ENCODE data around the gene LRRC42. TPM values are rescaled to one million over a fixed set of nuclear protein-coding genes. Genes with fewer than 3 reads are reported as not detected.

Gene LRRC42
- total RNA-seq, 1 donor from 2014 or later, result 51.1 TPM

- TF ChIP-seq CTCF (IDR thresholded peaks at IDR 0.05; ENCODE audit: insufficient read depth, low read length, severe bottlenecking), result no peak
- H3K4me3 ChIP-seq (ENCODE audit: low read depth, low read length), result no peak overlapping the region
- FAIRE-seq (peak; percentile 93), DNase-seq (ENCODE audit: low read depth) (peak; percentile 89)
- H3K36me3 ChIP-seq (ENCODE audit: control insufficient read depth, insufficient read depth, low read length), result no peaks in the 10 kb centered on the region
- no peaks in the 10 kb centered on the region for H3K27me3 ChIP-seq (ENCODE audit: control insufficient read depth, insufficient read depth, low read length)
These were observed 70.5 kb downstream of the LRRC42 start for GRCh38 chr1:54016343-54017282.

Other genes starting within 250 kb of the LRRC42 start
- gene GLIS1, start 207.2 kb upstream of the LRRC42 start, total RNA-seq, result under 0.01 TPM in 1 of 2 replicates, not detected in the other
- gene NDC1, start 108.1 kb upstream of the LRRC42 start, total RNA-seq, result 8.3 and 16.1 TPM in 2 replicates
- gene YIPF1, start 56.6 kb upstream of the LRRC42 start, total RNA-seq, result 18.7 and 28.4 TPM in 2 replicates
- gene DIO1, start 52.2 kb upstream of the LRRC42 start, total RNA-seq, result not detected in 2 replicates
- 9.7 and 12.9 TPM in 2 replicates for gene IFT25, start 651 bp upstream of the LRRC42 start, total RNA-seq
- 0.26 and 0.90 TPM in 2 replicates for gene LDLRAD1, start 71.8 kb downstream of the LRRC42 start, total RNA-seq
- gene TMEM59, start 106.9 kb downstream of the LRRC42 start, total RNA-seq, result 191 and 315 TPM in 2 replicates
- 2.4 and 3.6 TPM in 2 replicates for gene TCEANC2, start 107.3 kb downstream of the LRRC42 start, total RNA-seq
- not detected in 2 replicates for gene CDCP2, start 206.7 kb downstream of the LRRC42 start, total RNA-seq

Measured in bronchial epithelial cell (primary cell).